ENCODE measurements around the gene CDC40. TPM values are rescaled to one million over a fixed set of nuclear protein-coding genes. Genes with fewer than 3 reads are reported as not detected.
"Not testable (repeated sequence)": the region's sequence is repeated elsewhere in the genome, so short reads cannot be mapped to it uniquely, and the experiment has no call there.

Gene CDC40
- polyA plus RNA-seq, 1 experiment: 9.1 TPM

GRCh38 chr6:110233770-110234374, 53.6 kb downstream of the CDC40 start:
- Histone ChIP-seq H3K36me3 (ENCODE audit: control insufficient read depth, insufficient read depth, low read length) (no peaks in the 10 kb centered on the region), H3K4me3 (ENCODE audit: low read depth, low read length) (no peak overlapping the region), H3K27me3 (ENCODE audit: control insufficient read depth, insufficient read depth, low read length) (no peaks in the 10 kb centered on the region)
- TF ChIP-seq CTCF (IDR thresholded peaks at IDR 0.05; ENCODE audit: insufficient read depth, low read depth, low read length): no peak
- CTCF ChIA-PET: interaction anchor here (1.0 kb wide), 1 partner anchor 194 kb away, joined by 3 read pairs; no protein-coding TSS in a partner anchor
- DNase-seq (ENCODE audit: low read depth): no peak
- POLR2A ChIA-PET: no interaction called here

GRCh38 chr6:110236007-110236406, 55.8 kb downstream of the CDC40 start:
- H3K36me3 ChIP-seq (ENCODE audit: control insufficient read depth, insufficient read depth, low read length); H3K27me3 ChIP-seq (ENCODE audit: control insufficient read depth, insufficient read depth, low read length); DNase-seq (ENCODE audit: low read depth); H3K4me3 ChIP-seq (ENCODE audit: low read depth, low read length); POLR2A ChIA-PET; CTCF ChIA-PET: not testable (repeated sequence)

- Histone ChIP-seq H3K27me3 (ENCODE audit: control insufficient read depth, insufficient read depth, low read length) (no peaks in the 10 kb centered on the region), H3K36me3 (ENCODE audit: control insufficient read depth, insufficient read depth, low read length) (no peaks in the 10 kb centered on the region), H3K4me3 (ENCODE audit: low read depth, low read length) (no peak overlapping the region)
- no peak for TF ChIP-seq CTCF (IDR thresholded peaks at IDR 0.05; ENCODE audit: insufficient read depth, low read depth, low read length)
- no peak for DNase-seq (ENCODE audit: low read depth)
- POLR2A ChIA-PET: no interaction called here
- CTCF ChIA-PET: no interaction called here
Measured at GRCh38 chr6:110239526-110240274, 59.5 kb downstream of the CDC40 start.

GRCh38 chr6:110244621-110245020, 64.4 kb downstream of the CDC40 start:
- H3K4me3 ChIP-seq (ENCODE audit: low read depth, low read length); DNase-seq (ENCODE audit: low read depth); H3K36me3 ChIP-seq (ENCODE audit: control insufficient read depth, insufficient read depth, low read length); CTCF ChIA-PET; POLR2A ChIA-PET; H3K27me3 ChIP-seq (ENCODE audit: control insufficient read depth, insufficient read depth, low read length): not testable (repeated sequence)

GRCh38 chr6:110246378-110246777, 66.2 kb downstream of the CDC40 start:
- POLR2A ChIA-PET: no interaction called here
- no peak for TF ChIP-seq CTCF (IDR thresholded peaks at IDR 0.05; ENCODE audit: insufficient read depth, low read depth, low read length)
- DNase-seq (ENCODE audit: low read depth): no peak
- no peaks in the 10 kb centered on the region for H3K27me3 ChIP-seq (ENCODE audit: control insufficient read depth, insufficient read depth, low read length)
- no peaks in the 10 kb centered on the region for H3K36me3 ChIP-seq (ENCODE audit: control insufficient read depth, insufficient read depth, low read length)
- CTCF ChIA-PET: no interaction called here
- H3K4me3 ChIP-seq (ENCODE audit: low read depth, low read length): no peak overlapping the region

- no peak for TF ChIP-seq CTCF (IDR thresholded peaks at IDR 0.05; ENCODE audit: insufficient read depth, low read depth, low read length)
- CTCF ChIA-PET: no interaction called here
- no peak for DNase-seq (ENCODE audit: low read depth)
- H3K27me3 ChIP-seq (ENCODE audit: control insufficient read depth, insufficient read depth, low read length): no peaks in the 10 kb centered on the region
- POLR2A ChIA-PET: no interaction called here
- no peaks in the 10 kb centered on the region for H3K36me3 ChIP-seq (ENCODE audit: control insufficient read depth, insufficient read depth, low read length)
- H3K4me3 ChIP-seq (ENCODE audit: low read depth, low read length): no peak overlapping the region
Measured at GRCh38 chr6:110246900-110247546, 66.8 kb downstream of the CDC40 start.

All from BJ (cell line).